Measurements from ENCODE around the gene MAP2K5. TPM values are rescaled to one million over a fixed set of nuclear protein-coding genes. Genes with fewer than 3 reads are reported as not detected.

The MAP2K5 gene
- total and polyA plus RNA-seq, 10 of the 15 experiments (the other 5 are each of a cell fraction or from before 2014, with no cell fraction given) = 1.3 to 19.4 (median 9.6) TPM

- CTCF ChIA-PET = interaction anchor here (0.6 to 1.6 kb wide), 3 partner anchors 9 to 713 kb away, joined by 3 to 7 read pairs (median 4); no protein-coding TSS in a partner anchor
Measured at GRCh38 chr15:67515090-67515489, 27.4 kb upstream of the MAP2K5 start.

More at GRCh38 chr15:67515090-67515489, 27.4 kb upstream of the MAP2K5 start:
- DNase-seq (ENCODE audit: low read depth, low spot score) (no peak), ATAC-seq (no peak), FAIRE-seq (no peak)
- in situ Hi-C loops (cut with MboI) (no loop called here), intact Hi-C loops (cut with micrococcal nuclease; ENCODE audit: unreplicated experiment) (no loop called here)
- Histone ChIP-seq H3K36me3 (ENCODE audit: control insufficient read depth in 2 of 2, insufficient read depth in 2 of 2, low read length in 1 of 2) (peaks cover 0 to 6% of the 10 kb centered on the region in 2 experiments; a peak in 1 of 4 replicates), H3K27me3 (replicated peaks in 1 of 2; ENCODE audit: control insufficient read depth in 2 of 2, insufficient read depth in 2 of 2, low read length in 1 of 2) (no peaks in the 10 kb centered on the region), H2AFZ (ENCODE audit: control insufficient read depth, low read depth, low read length) (no peak overlapping the region), H3K9me3 (replicated peaks; ENCODE audit: control insufficient read depth, insufficient read depth, low read length) (no peaks in the 10 kb centered on the region), H3K4me3 (no peak overlapping the region), H3K4me1 (ENCODE audit: control insufficient read depth, insufficient read depth, low read length) (0 out of 2 replicates have a peak, but pooled peaks cover 3% of the 10 kb centered on the region), H3K4me2 (ENCODE audit: control insufficient read depth, insufficient read depth) (no peak overlapping the region), H3K9ac (ENCODE audit: control insufficient read depth, insufficient read depth, low read length) (no peak overlapping the region), H3K79me2 (ENCODE audit: control insufficient read depth, insufficient read depth, low read length) (no peaks in the 10 kb centered on the region; the same call in 1 of the 2 replicates), H3K27ac (ENCODE audit: control insufficient read depth, insufficient read depth) (no peak overlapping the region), H4K20me1 (ENCODE audit: control insufficient read depth, insufficient read depth) (no peaks in the 10 kb centered on the region)
- ChIA-PET POLR2A (interaction anchor here (1.0 kb wide), 1 partner anchor 19 kb away, joined by 4 read pairs; no protein-coding TSS in a partner anchor), RAD21 (ENCODE audit: unreplicated experiment) (interaction anchor here (1.5 kb wide), 1 partner anchor 317 kb away, joined by 3 read pairs; no protein-coding TSS in a partner anchor), SMC1A (ENCODE audit: uncharacterized antibody, unreplicated experiment) (interaction anchor here (0.6 to 1.4 kb wide), 4 partner anchors 9 to 539 kb away, joined by 3 to 4 read pairs (median 3); no protein-coding TSS in a partner anchor)
- WGBS (ENCODE audit: insufficient coverage, insufficient replicate concordance, low lambda C conversion rate, missing lambda C conversion rate) = 96% methylated on average over 3 of the region's 3 CpGs
- BruUV-seq (replicated peaks) = no TSS peak
- TF ChIP-seq YY1 (IDR thresholded peaks at IDR 0.05; ENCODE audit: low read depth, low read length) (no peak), EZH2 (IDR thresholded peaks at IDR 0.05; ENCODE audit: borderline replicate concordance, control insufficient read depth, low read depth, low read length) (no peak), HSF1 (IDR thresholded peaks at IDR 0.05; ENCODE audit: low read depth, low read length) (no peak), SIN3A (IDR thresholded peaks at IDR 0.05; ENCODE audit: low read depth, low read length) (no peak), SREBF1 (IDR thresholded peaks at IDR 0.05; ENCODE audit: low read length) (no peak), MEF2B (IDR thresholded peaks at IDR 0.05; ENCODE audit: partially characterized antibody, poor library complexity, severe bottlenecking) (no peak), CBX3 (IDR thresholded peaks at IDR 0.05; ENCODE audit: borderline replicate concordance, low read depth) (no peak), CHD4 (IDR thresholded peaks at IDR 0.05) (no peak)
- TF ChIP-seq, protein P1, sequence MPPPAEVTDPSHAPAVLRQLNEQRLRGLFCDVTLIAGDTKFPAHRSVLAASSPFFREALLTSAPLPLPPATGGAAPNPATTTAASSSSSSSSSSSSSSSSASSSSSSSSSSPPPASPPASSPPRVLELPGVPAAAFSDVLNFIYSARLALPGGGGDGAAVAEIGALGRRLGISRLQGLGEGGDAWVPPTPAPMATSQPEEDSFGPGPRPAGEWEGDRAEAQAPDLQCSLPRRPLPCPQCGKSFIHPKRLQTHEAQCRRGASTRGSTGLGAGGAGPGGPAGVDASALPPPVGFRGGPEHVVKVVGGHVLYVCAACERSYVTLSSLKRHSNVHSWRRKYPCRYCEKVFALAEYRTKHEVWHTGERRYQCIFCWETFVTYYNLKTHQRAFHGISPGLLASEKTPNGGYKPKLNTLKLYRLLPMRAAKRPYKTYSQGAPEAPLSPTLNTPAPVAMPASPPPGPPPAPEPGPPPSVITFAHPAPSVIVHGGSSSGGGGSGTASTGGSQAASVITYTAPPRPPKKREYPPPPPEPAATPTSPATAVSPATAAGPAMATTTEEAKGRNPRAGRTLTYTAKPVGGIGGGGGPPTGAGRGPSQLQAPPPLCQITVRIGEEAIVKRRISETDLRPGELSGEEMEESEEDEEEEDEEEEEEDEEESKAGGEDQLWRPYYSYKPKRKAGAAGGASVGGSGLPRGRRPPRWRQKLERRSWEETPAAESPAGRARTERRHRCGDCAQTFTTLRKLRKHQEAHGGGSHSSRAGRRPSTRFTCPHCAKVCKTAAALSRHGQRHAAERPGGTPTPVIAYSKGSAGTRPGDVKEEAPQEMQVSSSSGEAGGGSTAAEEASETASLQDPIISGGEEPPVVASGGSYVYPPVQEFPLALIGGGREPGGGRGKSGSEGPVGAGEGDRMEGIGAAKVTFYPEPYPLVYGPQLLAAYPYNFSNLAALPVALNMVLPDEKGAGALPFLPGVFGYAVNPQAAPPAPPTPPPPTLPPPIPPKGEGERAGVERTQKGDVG (CRISPR knock-in tag; IDR thresholded peaks at IDR 0.05) = no peak
- TF ChIP-seq, protein P2, sequence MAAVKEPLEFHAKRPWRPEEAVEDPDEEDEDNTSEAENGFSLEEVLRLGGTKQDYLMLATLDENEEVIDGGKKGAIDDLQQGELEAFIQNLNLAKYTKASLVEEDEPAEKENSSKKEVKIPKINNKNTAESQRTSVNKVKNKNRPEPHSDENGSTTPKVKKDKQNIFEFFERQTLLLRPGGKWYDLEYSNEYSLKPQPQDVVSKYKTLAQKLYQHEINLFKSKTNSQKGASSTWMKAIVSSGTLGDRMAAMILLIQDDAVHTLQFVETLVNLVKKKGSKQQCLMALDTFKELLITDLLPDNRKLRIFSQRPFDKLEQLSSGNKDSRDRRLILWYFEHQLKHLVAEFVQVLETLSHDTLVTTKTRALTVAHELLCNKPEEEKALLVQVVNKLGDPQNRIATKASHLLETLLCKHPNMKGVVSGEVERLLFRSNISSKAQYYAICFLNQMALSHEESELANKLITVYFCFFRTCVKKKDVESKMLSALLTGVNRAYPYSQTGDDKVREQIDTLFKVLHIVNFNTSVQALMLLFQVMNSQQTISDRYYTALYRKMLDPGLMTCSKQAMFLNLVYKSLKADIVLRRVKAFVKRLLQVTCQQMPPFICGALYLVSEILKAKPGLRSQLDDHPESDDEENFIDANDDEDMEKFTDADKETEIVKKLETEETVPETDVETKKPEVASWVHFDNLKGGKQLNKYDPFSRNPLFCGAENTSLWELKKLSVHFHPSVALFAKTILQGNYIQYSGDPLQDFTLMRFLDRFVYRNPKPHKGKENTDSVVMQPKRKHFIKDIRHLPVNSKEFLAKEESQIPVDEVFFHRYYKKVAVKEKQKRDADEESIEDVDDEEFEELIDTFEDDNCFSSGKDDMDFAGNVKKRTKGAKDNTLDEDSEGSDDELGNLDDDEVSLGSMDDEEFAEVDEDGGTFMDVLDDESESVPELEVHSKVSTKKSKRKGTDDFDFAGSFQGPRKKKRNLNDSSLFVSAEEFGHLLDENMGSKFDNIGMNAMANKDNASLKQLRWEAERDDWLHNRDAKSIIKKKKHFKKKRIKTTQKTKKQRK (IDR thresholded peaks at IDR 0.05; ENCODE audit: low read depth, low read length) = no peak

All from GM12878 (cell line).